ENCODE data around the gene PECR.

DNA sequence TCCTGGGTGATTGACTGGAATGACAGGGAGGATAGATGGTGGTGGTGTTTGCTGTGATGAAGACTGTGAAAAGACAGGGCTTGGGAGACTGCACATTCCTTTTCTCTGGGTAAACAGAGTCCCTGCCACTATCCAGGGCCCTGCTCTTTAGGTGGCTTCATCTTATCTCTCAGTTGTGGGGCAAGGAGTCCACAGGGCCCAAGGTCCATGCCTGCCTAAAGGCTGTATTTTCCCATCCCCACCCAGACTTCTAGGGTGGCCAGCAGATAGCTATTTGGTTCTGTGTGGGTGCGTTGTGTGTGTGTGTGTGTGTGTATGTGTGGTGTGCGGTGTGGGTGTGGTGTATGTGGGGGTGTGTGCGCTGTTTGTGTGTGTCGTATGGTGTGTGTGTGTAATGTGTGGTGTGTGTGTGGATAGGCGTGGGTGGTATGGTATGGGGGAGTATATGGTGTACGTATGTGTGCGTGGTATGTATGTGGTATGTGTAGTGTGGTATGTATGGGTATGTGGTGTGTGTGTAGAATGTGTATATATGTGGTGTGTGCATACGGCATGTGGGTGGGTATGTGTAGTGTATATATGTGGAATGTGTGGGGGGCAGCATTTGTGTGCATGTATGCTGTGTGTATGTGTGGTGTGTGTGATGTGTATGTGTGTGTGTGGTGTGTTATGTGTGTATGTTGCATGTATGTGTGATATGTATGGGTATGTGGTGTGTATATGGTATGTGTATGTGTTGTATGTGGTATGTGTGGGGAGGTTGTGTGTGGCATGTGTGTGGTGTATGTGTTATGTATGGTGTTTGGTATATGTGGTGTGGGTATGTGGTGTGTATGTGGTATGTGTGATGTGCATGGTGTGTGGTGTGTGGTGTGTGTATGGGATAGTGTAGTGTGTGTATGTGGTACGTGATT lies 17.1 kb upstream of the PECR start:
- TF ChIP-seq EZH2 (IDR thresholded peaks at IDR 0.05; ENCODE audit: low read length, unreplicated experiment), result no peak
- TF ChIP-seq, protein P1, sequence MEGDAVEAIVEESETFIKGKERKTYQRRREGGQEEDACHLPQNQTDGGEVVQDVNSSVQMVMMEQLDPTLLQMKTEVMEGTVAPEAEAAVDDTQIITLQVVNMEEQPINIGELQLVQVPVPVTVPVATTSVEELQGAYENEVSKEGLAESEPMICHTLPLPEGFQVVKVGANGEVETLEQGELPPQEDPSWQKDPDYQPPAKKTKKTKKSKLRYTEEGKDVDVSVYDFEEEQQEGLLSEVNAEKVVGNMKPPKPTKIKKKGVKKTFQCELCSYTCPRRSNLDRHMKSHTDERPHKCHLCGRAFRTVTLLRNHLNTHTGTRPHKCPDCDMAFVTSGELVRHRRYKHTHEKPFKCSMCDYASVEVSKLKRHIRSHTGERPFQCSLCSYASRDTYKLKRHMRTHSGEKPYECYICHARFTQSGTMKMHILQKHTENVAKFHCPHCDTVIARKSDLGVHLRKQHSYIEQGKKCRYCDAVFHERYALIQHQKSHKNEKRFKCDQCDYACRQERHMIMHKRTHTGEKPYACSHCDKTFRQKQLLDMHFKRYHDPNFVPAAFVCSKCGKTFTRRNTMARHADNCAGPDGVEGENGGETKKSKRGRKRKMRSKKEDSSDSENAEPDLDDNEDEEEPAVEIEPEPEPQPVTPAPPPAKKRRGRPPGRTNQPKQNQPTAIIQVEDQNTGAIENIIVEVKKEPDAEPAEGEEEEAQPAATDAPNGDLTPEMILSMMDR (conservative IDR thresholded peaks at IDR 0.05; ENCODE audit: low read depth, low read length), result no peak
